K562 (cell line): Measurements from ENCODE around the gene MECR. TPM values are rescaled to one million over a fixed set of nuclear protein-coding genes. Genes with fewer than 3 reads are reported as not detected.

ENCODE experiments used
- ATF3 ChIP-seq, 2 experiments: fragments of 450-650 bp in 1 of 2; sonication (generic) in 1 of 2; formaldehyde crosslinking in 1 of 2; IDR thresholded peaks in 1 of 2; conservative IDR thresholded peaks in 1 of 2; 2 replicates each; pipeline versions ENCODE4 v1.6.1 to v1.8.1; 2016 to 2023; ENCODE audit warnings: mild to moderate bottlenecking in 2 of 2, moderate library complexity in 2 of 2, inconsistent platforms in 1 of 2, missing genetic modification reagents in 1 of 2
- ATF7 ChIP-seq: fragments of 450-650 bp; IDR thresholded peaks from 2 replicates; pipeline ENCODE4 v1.7.1; 2014; ENCODE audit warnings: mild to moderate bottlenecking, moderate library complexity
- BDP1 ChIP-seq: IDR thresholded peaks from 3 replicates; pipeline ENCODE4 v1.6.1; 2011; ENCODE audit not compliant: insufficient read length, insufficient read depth
- EGR1 ChIP-seq: fragments of 450-650 bp; conservative IDR thresholded peaks from 2 replicates; pipeline ENCODE4 v1.6.1; 2017; ENCODE audit warnings: mild to moderate bottlenecking
- FOXP1 ChIP-seq: sonication (generic); formaldehyde crosslinking; IDR thresholded peaks from 2 replicates; pipeline ENCODE4 v1.8.0; 2022; ENCODE audit warnings: mild to moderate bottlenecking, missing genetic modification reagents
- GABPA ChIP-seq: fragments of 200-800 bp; sonication (Bioruptor generic); conservative IDR thresholded peaks from 2 replicates; pipeline ENCODE4 v1.6.1; 2016; ENCODE audit warnings: low read depth, missing genetic modification characterization, missing compliant biosample characterization
- HDAC2 ChIP-seq: fragments of 450-650 bp; IDR thresholded peaks from 2 replicates; pipeline ENCODE4 v1.6.1; 2016; ENCODE audit warnings: mild to moderate bottlenecking
- HDAC6 ChIP-seq: IDR thresholded peaks from 2 replicates; pipeline ENCODE4 v1.6.1; 2012; ENCODE audit warnings: low read depth, mild to moderate bottlenecking, control low read depth, inconsistent platforms, low read length, moderate library complexity
- HMGN3 ChIP-seq: IDR thresholded peaks from 2 replicates; pipeline ENCODE4 v1.6.1; 2011; ENCODE audit warnings: borderline replicate concordance, low read depth, mild to moderate bottlenecking, mixed read lengths, low read length; ENCODE audit not compliant: insufficient read length; ENCODE audit errors: extremely low read depth
- KHSRP ChIP-seq: fragments of 450-650 bp; IDR thresholded peaks from 2 replicates; pipeline ENCODE4 v1.6.1; 2017
- KLF13 ChIP-seq: fragments of 450-650 bp; IDR thresholded peaks from 2 replicates; pipeline ENCODE4 v1.6.1; 2016; ENCODE audit warnings: missing genetic modification characterization, low read depth, mild to moderate bottlenecking, missing compliant biosample characterization, moderate library complexity, borderline replicate concordance
- KLF6 ChIP-seq: fragments of 250-450 bp; sonication (Bioruptor Pico); IDR thresholded peaks from 2 replicates; pipeline ENCODE4 v1.4.0; 2020; ENCODE audit warnings: mild to moderate bottlenecking, moderate library complexity, borderline replicate concordance
- MXI1 ChIP-seq: IDR thresholded peaks from 2 replicates; pipeline ENCODE4 v1.6.1; 2011; ENCODE audit warnings: low read depth, mild to moderate bottlenecking, improper control_type of control experiment, low read length
- NR2C2 ChIP-seq, 2 experiments: fragments of 200-800 bp in 1 of 2; sonication (Bioruptor generic) in 1 of 2; sonication (generic) in 1 of 2; formaldehyde crosslinking in 1 of 2; IDR thresholded peaks; 2 replicates each; pipeline versions ENCODE4 v1.6.1 to v1.8.0; 2016 to 2022; ENCODE audit warnings: mild to moderate bottlenecking in 1 of 2, missing compliant biosample characterization in 1 of 2, missing genetic modification characterization in 1 of 2, missing genetic modification reagents in 1 of 2
- NR4A1 ChIP-seq, 2 experiments: fragments of 250-450 bp in 1 of 2; fragments of 450-650 bp in 1 of 2; sonication (Bioruptor Pico) in 1 of 2; IDR thresholded peaks; 2 replicates each; pipeline versions ENCODE4 v1.4.0 to v1.6.1; 2016 to 2020; ENCODE audit warnings: mild to moderate bottlenecking in 2 of 2, missing compliant biosample characterization in 1 of 2, missing genetic modification characterization in 1 of 2, moderate library complexity in 1 of 2
- NRF1 ChIP-seq, 2 experiments: fragments of 450-650 bp; IDR thresholded peaks in 1 of 2; conservative IDR thresholded peaks in 1 of 2; 2 replicates each; pipeline ENCODE4 v1.6.1; 2014; ENCODE audit warnings: mild to moderate bottlenecking in 2 of 2
- POLR2AphosphoS5 ChIP-seq: IDR thresholded peaks from 2 replicates; pipeline ENCODE4 v1.6.1; 2011; ENCODE audit warnings: mild to moderate bottlenecking, low read depth, low read length, moderate library complexity; ENCODE audit not compliant: control insufficient read depth, insufficient read depth
- RB1 ChIP-seq: fragments of 450-650 bp; IDR thresholded peaks from 2 replicates; pipeline ENCODE4 v1.6.1; 2017; ENCODE audit warnings: low read depth, mild to moderate bottlenecking
- RBFOX2 ChIP-seq: fragments of 200-400 bp; formaldehyde crosslinking; IDR thresholded peaks from 2 replicates; pipeline ENCODE4 v1.6.1; 2017; ENCODE audit warnings: low read depth, mild to moderate bottlenecking, low read length, moderate library complexity
- RBM25 ChIP-seq: fragments of 200-400 bp; formaldehyde crosslinking; IDR thresholded peaks from 2 replicates; pipeline ENCODE4 v1.6.1; 2018; ENCODE audit warnings: low read length, low read depth, moderate library complexity; ENCODE audit not compliant: severe bottlenecking
- SP1 ChIP-seq: sonication (generic); formaldehyde crosslinking; IDR thresholded peaks from 2 replicates; pipeline ENCODE4 v1.8.1; 2022; ENCODE audit warnings: mild to moderate bottlenecking, missing genetic modification reagents
- ZNF212 ChIP-seq: fragments of 450-650 bp; formaldehyde crosslinking; IDR thresholded peaks from 2 replicates; pipeline ENCODE4 v1.4.0; 2020; ENCODE audit warnings: mild to moderate bottlenecking
- ZNF316 ChIP-seq: fragments of 450-650 bp; IDR thresholded peaks from 2 replicates; pipeline ENCODE4 v1.6.1; 2016
- ZNF449 ChIP-seq: fragments of 250-450 bp; sonication (Bioruptor Pico); IDR thresholded peaks from 2 replicates; pipeline ENCODE4 v1.8.0; 2022; ENCODE audit warnings: moderate library complexity, mild to moderate bottlenecking, inconsistent platforms
- ZNF561 ChIP-seq: fragments of 450-650 bp; formaldehyde crosslinking; conservative IDR thresholded peaks from 2 replicates; pipeline ENCODE4 v1.4.0; 2020; ENCODE audit warnings: mild to moderate bottlenecking, moderate library complexity
- polyA plus RNA-seq, 8 experiments: library from polyadenylated mRNA; depleted of rRNA in 4 of 8; stranded (reverse) in 5 of 8; unstranded in 3 of 8; fragments of >200 nt; fragmentation: Nextera tagmentation in 2 of 8; fragmentation: Illumina TruSeq in 1 of 8; extraction: Ambion mirVana in 2 of 8; extraction: Trizol in 1 of 8; gene quantifications; 2 replicates each; pipeline versions ENCODE4 v1.2.1 to v1.2.3, GENCODE V29; 2011 to 2014; ENCODE audit warnings: inconsistent platforms in 1 of 8, missing spikeins in 1 of 8
- total RNA-seq, 7 experiments: library from RNA; depleted of rRNA in 6 of 7; stranded (reverse); fragments of >200 nt in 6 of 7; fragmentation: Illumina TruSeq in 2 of 7; extraction: Trizol in 2 of 7; gene quantifications; 2 replicates each; pipeline versions ENCODE4 v1.2.1 to v1.2.3, GENCODE V29; 2011 to 2021; ENCODE audit warnings: low replicate concordance in 1 of 7

Gene MECR
- total and polyA plus RNA-seq, 9 of the 15 experiments (the other 6 are each of a cell fraction or from before 2014, with no cell fraction given) = 10.4 to 58.6 (median 42.9) TPM

GRCh38 chr1:29230553-29231378 is at the start of gene MECR (continued):
- no peak for TF ChIP-seq ZNF212 (CRISPR knock-in tag)
- peak; percentile 54 for TF ChIP-seq RBM25
- TF ChIP-seq KLF13 = peak; percentile 93
- peak; percentile 38; the same call in 1 of the 2 replicates for TF ChIP-seq ATF3 (IDR thresholded peaks at IDR 0.05)
- TF ChIP-seq ATF3 (CRISPR knock-in tag; conservative IDR thresholded peaks at IDR 0.05) = peak; percentile 51; the same call in 1 of the 2 replicates
- TF ChIP-seq RBFOX2 = peak; percentile 95
- no peak for TF ChIP-seq ZNF316
- peak; percentile 68; the same call in 1 of the 2 replicates for TF ChIP-seq RB1
- 0 out of 2 replicates have a peak, but pooled peaks have one; percentile 13 for TF ChIP-seq NR2C2 (CRISPR knock-in tag; IDR thresholded peaks at IDR 0.05)
- peak; percentile 36; the same call in 1 of the 2 replicates for TF ChIP-seq NR2C2 (tag; IDR thresholded peaks at IDR 0.05)
- TF ChIP-seq BDP1 = no peak
- peak; percentile 40; the same call in 1 of the 2 replicates for TF ChIP-seq GABPA
- TF ChIP-seq HDAC6 = peak; percentile 39; the same call in 1 of the 2 replicates
- TF ChIP-seq HMGN3 = peak; percentile 95
- TF ChIP-seq ATF7 = peak; percentile 92
- no peak for TF ChIP-seq ZNF449
- peak; percentile 75 for TF ChIP-seq KHSRP
- TF ChIP-seq SP1 (CRISPR knock-in tag) = peak; percentile 99
- peak; percentile 45; the same call in 1 of the 2 replicates for TF ChIP-seq HDAC2
- no peak for TF ChIP-seq KLF6
- 0 out of 2 replicates have a peak, but pooled peaks have one; percentile 34 for TF ChIP-seq ZNF561 (CRISPR knock-in tag)
- peak; percentile 92 for TF ChIP-seq MXI1
- TF ChIP-seq NRF1 (conservative IDR thresholded peaks at IDR 0.05 in 1 of 2, IDR thresholded peaks at IDR 0.05 in 1 of 2) = peak; percentile 93 to 94
- peak; percentile 86 for TF ChIP-seq FOXP1
- TF ChIP-seq EGR1 = peak; percentile 38; the same call in 1 of the 2 replicates
- TF ChIP-seq NR4A1 (CRISPR knock-in tag; IDR thresholded peaks at IDR 0.05) = no peak
- TF ChIP-seq NR4A1 (tag; IDR thresholded peaks at IDR 0.05) = 0 out of 2 replicates have a peak, but pooled peaks have one; percentile 27
- peak; percentile 84; the same call in 1 of the 2 replicates for TF ChIP-seq POLR2AphosphoS5
